WERI-Rb-1 (cell line): Measurements from ENCODE around the gene GAK.

Experiments used
- DNase-seq: peaks from one replicate; pipeline ENCODE4 v3.0.0-alpha.2; 2020
- H3K27ac ChIP-seq: fragments of 250-450 bp; sonication (Bioruptor Pico); 2 replicates; pipeline ENCODE4 v1.5.1; 2020; ENCODE audit warnings: mild to moderate bottlenecking, moderate library complexity
- H3K27me3 ChIP-seq: fragments of 250-450 bp; sonication (Bioruptor Pico); 2 replicates; pipeline ENCODE4 v1.5.1; 2021; ENCODE audit warnings: mild to moderate bottlenecking, low read depth, moderate library complexity; ENCODE audit not compliant: insufficient read depth, severe bottlenecking
- H3K36me3 ChIP-seq: fragments of 250-450 bp; sonication (Bioruptor Pico); 2 replicates; pipeline ENCODE4 v1.5.1; 2020; ENCODE audit warnings: mild to moderate bottlenecking, moderate library complexity
- H3K4me3 ChIP-seq: 2 replicates; pipeline ENCODE4 v1.5.1; 2011; ENCODE audit warnings: low read depth, mild to moderate bottlenecking, control low read depth, low read length
- H3K9me3 ChIP-seq: fragments of 250-450 bp; sonication (Bioruptor Pico); 2 replicates; pipeline ENCODE4 v1.5.1; 2021; ENCODE audit warnings: mild to moderate bottlenecking, moderate library complexity; ENCODE audit not compliant: severe bottlenecking
- TF ChIP-seq, protein P1 (sequence below): IDR thresholded peaks from 2 replicates; pipeline ENCODE4 v1.5.1; 2011; ENCODE audit warnings: low read depth, mild to moderate bottlenecking, control low read depth, inconsistent platforms, low read length

GAK gene

DNA sequence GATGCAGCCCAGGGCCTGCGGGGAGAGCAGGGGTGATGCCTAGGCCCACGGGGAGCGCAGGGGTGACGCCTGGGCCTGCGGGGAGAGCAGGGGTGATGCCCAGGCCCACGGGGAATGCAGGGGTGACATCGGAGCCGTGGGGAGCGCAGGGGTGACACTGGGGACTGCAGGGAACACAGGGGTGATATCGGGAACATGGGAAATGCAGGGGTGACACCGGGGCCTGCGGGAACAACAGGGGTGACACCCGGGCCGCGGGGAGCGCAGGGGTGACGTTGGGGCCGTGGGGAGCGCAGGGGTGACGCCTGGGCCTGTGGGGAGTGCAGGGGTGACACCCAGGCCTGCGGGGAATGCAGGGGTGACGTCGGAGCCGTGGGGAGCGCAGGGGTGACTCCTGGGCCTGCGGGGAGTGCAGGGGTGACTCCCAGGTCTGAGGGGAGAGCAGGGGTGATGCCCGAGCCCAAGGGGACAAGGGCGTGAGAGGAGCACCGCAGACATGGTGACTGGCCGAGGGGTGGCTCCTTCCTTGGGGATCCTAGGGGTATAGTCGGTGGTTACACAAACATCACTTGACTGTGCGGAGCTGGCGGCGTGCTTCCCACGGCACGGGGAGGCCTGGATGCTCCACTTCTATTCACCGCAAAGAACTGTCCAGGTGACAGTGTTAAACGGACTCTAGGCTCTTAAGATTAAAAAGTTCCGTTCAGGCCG, 38.0 kb downstream of the GAK start:
- H3K27ac ChIP-seq, result no peak overlapping the region
- no peaks in the 10 kb centered on the region for H3K27me3 ChIP-seq
- no peak for DNase-seq
- no peak overlapping the region for H3K4me3 ChIP-seq
- no peaks in the 10 kb centered on the region for H3K9me3 ChIP-seq
- TF ChIP-seq, protein P1, sequence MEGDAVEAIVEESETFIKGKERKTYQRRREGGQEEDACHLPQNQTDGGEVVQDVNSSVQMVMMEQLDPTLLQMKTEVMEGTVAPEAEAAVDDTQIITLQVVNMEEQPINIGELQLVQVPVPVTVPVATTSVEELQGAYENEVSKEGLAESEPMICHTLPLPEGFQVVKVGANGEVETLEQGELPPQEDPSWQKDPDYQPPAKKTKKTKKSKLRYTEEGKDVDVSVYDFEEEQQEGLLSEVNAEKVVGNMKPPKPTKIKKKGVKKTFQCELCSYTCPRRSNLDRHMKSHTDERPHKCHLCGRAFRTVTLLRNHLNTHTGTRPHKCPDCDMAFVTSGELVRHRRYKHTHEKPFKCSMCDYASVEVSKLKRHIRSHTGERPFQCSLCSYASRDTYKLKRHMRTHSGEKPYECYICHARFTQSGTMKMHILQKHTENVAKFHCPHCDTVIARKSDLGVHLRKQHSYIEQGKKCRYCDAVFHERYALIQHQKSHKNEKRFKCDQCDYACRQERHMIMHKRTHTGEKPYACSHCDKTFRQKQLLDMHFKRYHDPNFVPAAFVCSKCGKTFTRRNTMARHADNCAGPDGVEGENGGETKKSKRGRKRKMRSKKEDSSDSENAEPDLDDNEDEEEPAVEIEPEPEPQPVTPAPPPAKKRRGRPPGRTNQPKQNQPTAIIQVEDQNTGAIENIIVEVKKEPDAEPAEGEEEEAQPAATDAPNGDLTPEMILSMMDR, result no peak
- peaks cover 61% of the 10 kb centered on the region for H3K36me3 ChIP-seq

DNA sequence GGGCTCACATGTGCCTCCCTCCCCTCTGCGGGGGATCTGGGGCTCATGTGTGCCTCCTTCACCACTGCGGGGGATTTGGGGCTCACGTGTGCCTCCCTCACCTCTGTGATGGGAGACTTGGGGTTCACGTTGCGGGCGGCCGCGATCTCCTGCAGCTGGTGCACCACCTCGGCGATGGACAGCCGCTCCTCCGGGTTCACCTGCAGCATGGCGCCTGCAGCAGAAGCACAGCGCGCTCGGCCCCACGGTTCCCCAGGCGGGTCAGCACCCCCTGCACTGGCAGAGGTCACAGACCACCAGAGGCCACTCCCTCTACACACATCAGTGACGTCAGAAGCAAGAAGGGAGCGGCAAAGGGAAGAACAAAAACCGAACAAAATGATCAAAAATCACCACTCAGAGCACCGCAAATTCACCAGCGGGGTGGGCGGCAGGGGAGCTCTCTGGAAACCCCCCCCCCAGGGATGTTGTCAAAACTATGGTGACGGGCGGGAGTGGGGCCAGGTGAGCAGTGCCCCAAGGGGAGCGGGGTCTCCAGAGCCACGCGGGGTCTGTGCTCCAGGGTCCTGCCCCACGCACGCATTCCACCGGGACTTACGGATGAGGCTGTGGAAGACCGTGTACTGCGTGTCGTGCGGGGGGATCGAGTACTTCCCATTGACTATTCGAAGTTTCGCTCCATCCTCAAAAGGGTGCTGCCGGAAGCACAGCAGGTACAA, 38.7 kb downstream of the GAK start:
- no peak overlapping the region for H3K27ac ChIP-seq
- H3K4me3 ChIP-seq, result no peak overlapping the region
- TF ChIP-seq, protein P1, result no peak
- DNase-seq, result no peak
- peaks cover 67% of the 10 kb centered on the region for H3K36me3 ChIP-seq
- H3K27me3 ChIP-seq, result no peaks in the 10 kb centered on the region
- no peaks in the 10 kb centered on the region for H3K9me3 ChIP-seq

DNA sequence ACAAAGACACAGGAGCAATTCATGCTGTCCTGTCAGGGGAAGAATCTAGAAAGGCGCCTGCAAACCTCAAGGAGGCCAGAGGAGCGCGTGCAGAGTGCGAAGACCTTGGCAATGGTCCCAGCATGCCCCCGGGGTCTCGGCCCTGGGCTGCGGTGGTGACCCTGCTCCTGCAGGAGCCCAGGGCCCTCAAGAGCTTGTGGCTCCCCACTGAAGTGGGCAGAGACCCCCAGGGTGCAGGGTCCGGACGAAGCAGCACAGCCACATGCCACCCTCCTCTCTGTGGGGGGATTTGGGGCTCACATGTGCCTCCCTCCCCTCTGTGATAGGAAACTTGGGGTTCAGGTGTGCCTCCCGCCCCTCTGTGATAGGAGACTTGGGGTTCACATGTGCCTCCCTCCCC, 39.3 kb downstream of the GAK start:
- no peak for DNase-seq
- peaks cover under 1% of the 10 kb centered on the region for H3K9me3 ChIP-seq
- H3K27me3 ChIP-seq, result no peaks in the 10 kb centered on the region
- H3K4me3 ChIP-seq, result no peak overlapping the region
- H3K36me3 ChIP-seq, result peaks cover 71% of the 10 kb centered on the region
- TF ChIP-seq, protein P1, result no peak
- no peak overlapping the region for H3K27ac ChIP-seq

DNA sequence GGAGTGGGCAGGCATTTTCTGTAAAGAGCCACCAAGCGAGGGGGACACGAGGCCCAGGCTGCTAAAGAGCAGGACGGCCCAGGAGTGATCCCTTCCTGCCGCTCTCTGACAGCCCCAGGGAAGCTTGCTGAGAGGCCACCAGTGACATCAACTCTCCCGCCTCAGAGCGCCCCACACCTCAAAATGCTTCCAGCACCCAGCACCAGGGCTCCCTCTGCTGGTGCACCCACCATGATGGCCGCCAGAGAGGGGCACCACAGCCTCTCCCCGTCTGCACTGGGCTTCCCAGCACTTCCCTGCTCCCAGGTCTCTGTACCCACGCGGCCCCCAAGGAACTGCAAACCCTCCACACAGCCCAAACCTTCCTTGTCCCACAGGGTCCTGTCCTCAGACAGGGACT, 40.4 kb downstream of the GAK start:
- Histone ChIP-seq H3K27me3 (no peaks in the 10 kb centered on the region), H3K36me3 (peaks cover 64% of the 10 kb centered on the region), H3K4me3 (no peak overlapping the region), H3K9me3 (peaks cover 3% of the 10 kb centered on the region), H3K27ac (peak overlapping the region; percentile 37; the same call in 1 of the 2 replicates)
- DNase-seq, result peak; percentile 83
- TF ChIP-seq, protein P1, result peak; percentile 89

DNA sequence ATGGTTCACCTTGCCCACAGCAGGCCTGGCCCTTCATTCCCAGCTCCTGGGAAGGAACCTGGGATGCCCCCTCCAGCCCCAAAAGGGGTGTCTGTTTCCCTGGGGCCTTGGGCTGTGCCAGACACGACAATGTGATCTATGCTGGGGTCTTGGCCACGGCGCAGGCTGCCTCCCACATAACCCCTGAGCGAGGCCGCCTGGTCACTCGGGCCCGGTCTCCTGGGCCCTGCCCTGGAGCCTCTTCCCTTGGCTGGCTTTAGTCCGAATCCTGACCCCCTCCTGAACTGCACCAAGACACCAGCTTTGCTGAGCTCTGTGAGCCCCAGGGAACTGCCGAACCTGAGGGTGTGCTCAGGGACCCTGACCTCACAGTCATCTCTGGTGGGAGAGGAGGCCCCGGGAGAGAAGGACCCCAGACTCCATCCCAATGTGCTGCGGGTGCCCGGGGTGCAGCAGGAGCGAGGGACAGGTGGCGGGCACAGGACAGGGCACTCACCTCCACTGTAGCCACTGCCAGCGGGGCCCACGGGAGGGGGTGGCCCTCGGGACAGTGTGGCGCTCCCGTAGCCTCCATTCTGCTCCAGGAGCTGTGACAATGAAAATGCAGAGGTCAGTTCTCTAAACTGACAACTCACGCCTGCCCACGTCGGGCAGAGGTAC, 42.0 kb downstream of the GAK start:
- Histone ChIP-seq H3K36me3 (peaks cover 57% of the 10 kb centered on the region), H3K27ac (no peak overlapping the region), H3K4me3 (no peak overlapping the region), H3K9me3 (peaks cover 3% of the 10 kb centered on the region), H3K27me3 (no peaks in the 10 kb centered on the region)
- no peak for DNase-seq
- TF ChIP-seq, protein P1, result no peak
